Large intestine (tissue), 12 donors: ENCODE results near the gene ZNF862. TPM values are rescaled to one million over a fixed set of nuclear protein-coding genes. Genes with fewer than 3 reads are reported as not detected.

ENCODE experiments used
- DNase-seq, 2 donors: peaks; one replicate each; pipeline versions ENCODE4 v3.0.0 to v3.0.0-alpha.2; 2013
- H3K27ac ChIP-seq: one replicate; pipeline ENCODE4 v1.5.1; 2013; ENCODE audit warnings: low read length
- H3K27me3 ChIP-seq: 2 replicates; pipeline ENCODE4 v1.6.1; 2013; ENCODE audit warnings: low read length; ENCODE audit not compliant: control insufficient read depth, insufficient read depth
- H3K36me3 ChIP-seq: 2 replicates; pipeline ENCODE4 v1.6.1; 2013; ENCODE audit warnings: low read length; ENCODE audit not compliant: control insufficient read depth, insufficient read depth
- H3K4me1 ChIP-seq: one replicate; pipeline ENCODE4 v1.6.1; 2013; ENCODE audit warnings: low read length; ENCODE audit not compliant: control insufficient read depth, insufficient read depth
- H3K4me3 ChIP-seq: one replicate; pipeline ENCODE4 v1.5.1; 2013; ENCODE audit warnings: low read length
- H3K9me3 ChIP-seq: one replicate; pipeline ENCODE4 v1.6.1; 2013; ENCODE audit warnings: mild to moderate bottlenecking, low read depth, low read length, moderate library complexity; ENCODE audit not compliant: control insufficient read depth
- WGBS: methylation state at CpG from one replicate; pipeline ENCODE4 v1.1.5; 2013; ENCODE audit warnings: low lambda C conversion rate; ENCODE audit not compliant: insufficient coverage; 5-methylcytosine and 5-hydroxymethylcytosine counted together
- long read RNA-seq, 11 donors: transcript quantifications; one replicate each; lab custom pipeline, GENCODE V29; 2026
- polyA plus RNA-seq: library from polyadenylated mRNA; unstranded; fragments of 120-200 nt; gene quantifications from one replicate; pipeline ENCODE4 v1.2.1, GENCODE V29; 2013

ZNF862 gene
- 13.9 TPM for polyA plus RNA-seq
- long read RNA-seq, donor 1, result 0 reads
- long read RNA-seq, donor 2, result 0 reads
- long read RNA-seq, donor 3, partial matches to known transcripts, result 0 of 1 reads
- long read RNA-seq, donor 3, other reads (novel, unspliced or antisense), result 0 of 1 reads
- long read RNA-seq, donor 4, result 0 reads
- long read RNA-seq, donor 5, result 0 reads
- long read RNA-seq, donor 6, result 0 reads
- long read RNA-seq, donor 7, result 0 reads
- long read RNA-seq, donor 8, result 0 reads
- long read RNA-seq, donor 9, partial matches to known transcripts, result 0 of 1 reads
- long read RNA-seq, donor 9, other reads (novel, unspliced or antisense), result 0 of 1 reads
- long read RNA-seq, donor 10, partial matches to known transcripts, result 5 of 5 reads
- long read RNA-seq, donor 10, other reads (novel, unspliced or antisense), result 0 of 5 reads
- long read RNA-seq, donor 11, result 0 reads

GRCh38 chr7:149838224-149838991 is at the start of gene ZNF862:
Gene ZNF862 (plus strand): TSS chr7:149838375. CDS start chr7:149838612, 237 bp downstream.
- H3K4me1 ChIP-seq, result peaks cover 6% of the 10 kb centered on the region
- peak within 1 kb of the TSS; percentile 77 for H3K27ac ChIP-seq
- DNase-seq, result peak; percentile 99 to 100
- H3K4me3 ChIP-seq, result peak within 1 kb of the TSS; percentile 85
- peaks cover 5% of the 10 kb centered on the region for H3K27me3 ChIP-seq
- H3K36me3 ChIP-seq, result no peaks in the 10 kb centered on the region
- no CpG with 5 or more reads among the region's 86 CpGs for WGBS
- no peaks in the 10 kb centered on the region for H3K9me3 ChIP-seq

GRCh38 chr7:149789101-149789500 is 49.1 kb upstream of the ZNF862 start:
- no peaks in the 10 kb centered on the region for H3K36me3 ChIP-seq
- DNase-seq, result no peak
- no peak overlapping the region for H3K27ac ChIP-seq
- H3K4me3 ChIP-seq, result no peak overlapping the region
- H3K9me3 ChIP-seq, result no peaks in the 10 kb centered on the region
- no peaks in the 10 kb centered on the region for H3K4me1 ChIP-seq
- WGBS, result no CpG with 5 or more reads among the region's 19 CpGs
- H3K27me3 ChIP-seq, result peaks cover 53% of the 10 kb centered on the region

GRCh38 chr7:149790146-149790548 is 48.0 kb upstream of the ZNF862 start:
- no peaks in the 10 kb centered on the region for H3K4me1 ChIP-seq
- no CpG with 5 or more reads among the region's 56 CpGs for WGBS
- H3K9me3 ChIP-seq, result no peaks in the 10 kb centered on the region
- H3K27ac ChIP-seq, result no peak overlapping the region
- DNase-seq, result peak in 1 of 2 donors; percentile 14
- H3K27me3 ChIP-seq, result peaks cover 60% of the 10 kb centered on the region
- H3K4me3 ChIP-seq, result no peak overlapping the region
- H3K36me3 ChIP-seq, result no peaks in the 10 kb centered on the region

GRCh38 chr7:149790754-149791360 is 47.3 kb upstream of the ZNF862 start:
- H3K27me3 ChIP-seq, result peaks cover 62% of the 10 kb centered on the region
- H3K27ac ChIP-seq, result no peak overlapping the region
- no peaks in the 10 kb centered on the region for H3K9me3 ChIP-seq
- no peaks in the 10 kb centered on the region for H3K36me3 ChIP-seq
- no peak overlapping the region for H3K4me3 ChIP-seq
- no peaks in the 10 kb centered on the region for H3K4me1 ChIP-seq
- WGBS, result no CpG with 5 or more reads among the region's 14 CpGs
- no peak for DNase-seq

- no peak overlapping the region for H3K4me3 ChIP-seq
- whole genome bisulfite sequencing, result no CpG with 5 or more reads among the region's 21 CpGs
- H3K27ac ChIP-seq, result no peak overlapping the region
Measured at GRCh38 chr7:149791411-149792219, 46.6 kb upstream of the ZNF862 start.

GRCh38 chr7:149792220-149792595 is 46.0 kb upstream of the ZNF862 start:
- no peak for DNase-seq
- H3K4me1 ChIP-seq, result no peaks in the 10 kb centered on the region
- no peaks in the 10 kb centered on the region for H3K36me3 ChIP-seq
- H3K4me3 ChIP-seq, result no peak overlapping the region
- H3K27me3 ChIP-seq, result peaks cover 58% of the 10 kb centered on the region
- no peaks in the 10 kb centered on the region for H3K9me3 ChIP-seq
- WGBS, result no CpG with 5 or more reads among the region's 15 CpGs
- no peak overlapping the region for H3K27ac ChIP-seq

More at GRCh38 chr7:149791411-149792219, 46.6 kb upstream of the ZNF862 start:
- no peak for DNase-seq
- no peaks in the 10 kb centered on the region for H3K36me3 ChIP-seq
- H3K4me1 ChIP-seq, result no peaks in the 10 kb centered on the region
- H3K9me3 ChIP-seq, result no peaks in the 10 kb centered on the region
- H3K27me3 ChIP-seq, result peaks cover 62% of the 10 kb centered on the region

GRCh38 chr7:149793261-149793660 is 44.9 kb upstream of the ZNF862 start:
- peaks cover 48% of the 10 kb centered on the region for H3K27me3 ChIP-seq
- H3K9me3 ChIP-seq, result no peaks in the 10 kb centered on the region
- no peaks in the 10 kb centered on the region for H3K4me1 ChIP-seq
- no peak overlapping the region for H3K4me3 ChIP-seq
- no peaks in the 10 kb centered on the region for H3K36me3 ChIP-seq
- no CpG with 5 or more reads among the region's 10 CpGs for WGBS
- no peak overlapping the region for H3K27ac ChIP-seq
- DNase-seq, result no peak

- whole genome bisulfite sequencing, result no CpG with 5 or more reads among the region's 6 CpGs
- Histone ChIP-seq H3K27me3 (peaks cover 34% of the 10 kb centered on the region), H3K4me1 (no peaks in the 10 kb centered on the region)
Measured at GRCh38 chr7:149794661-149795060, 43.5 kb upstream of the ZNF862 start.

GRCh38 chr7:149795126-149795525 is 43.0 kb upstream of the ZNF862 start:
- Histone ChIP-seq H3K9me3 (no peaks in the 10 kb centered on the region), H3K36me3 (no peaks in the 10 kb centered on the region), H3K27me3 (peaks cover 29% of the 10 kb centered on the region), H3K27ac (no peak overlapping the region), H3K4me3 (no peak overlapping the region), H3K4me1 (no peaks in the 10 kb centered on the region)
- WGBS, result no CpG with 5 or more reads among the region's 10 CpGs
- no peak for DNase-seq

More at GRCh38 chr7:149794661-149795060, 43.5 kb upstream of the ZNF862 start:
- no peak overlapping the region for H3K4me3 ChIP-seq
- no peak overlapping the region for H3K27ac ChIP-seq
- H3K9me3 ChIP-seq, result no peaks in the 10 kb centered on the region
- no peak for DNase-seq
- H3K36me3 ChIP-seq, result no peaks in the 10 kb centered on the region
